GM20000 (cell line): Measurements from ENCODE around the gene C17orf75.
"Not testable (repeated sequence)": the region's sequence is repeated elsewhere in the genome, so short reads cannot be mapped to it uniquely, and the experiment has no call there.

Experiments used
- DNase-seq: peaks from one replicate; pipeline ENCODE4 v3.0.0; 2012; ENCODE audit warnings: low spot score
- CTCF ChIP-seq: IDR thresholded peaks from 2 replicates; pipeline ENCODE4 v1.5.1; 2012; ENCODE audit warnings: mild to moderate bottlenecking, control low read depth; ENCODE audit errors: extremely low read depth, missing control alignments

C17orf75 gene

GRCh38 chr17:32341857-32342602 lies at the start of gene C17orf75:
C17orf75 (minus strand) TSS chr17:32342173; CDS start chr17:32342139, 34 bp downstream.
- peak; percentile 86 for DNase-seq
- no peak for TF ChIP-seq CTCF

GRCh38 chr17:32388613-32389459 lies 46.9 kb upstream of the C17orf75 start:
- DNase-seq = no peak
- TF ChIP-seq CTCF = no peak

- DNase-seq = not testable (repeated sequence)
These were observed 46.2 kb upstream of the C17orf75 start for GRCh38 chr17:32388128-32388527.

GRCh38 chr17:32386844-32387243 lies 44.9 kb upstream of the C17orf75 start:
- no peak for TF ChIP-seq CTCF
- no peak for DNase-seq

- no peak for DNase-seq
- TF ChIP-seq CTCF = no peak
These were observed 44.0 kb upstream of the C17orf75 start for GRCh38 chr17:32385971-32386370.

GRCh38 chr17:32385121-32385520 lies 43.1 kb upstream of the C17orf75 start:
- no peak for TF ChIP-seq CTCF
- DNase-seq = no peak

GRCh38 chr17:32383926-32384434 lies 42.0 kb upstream of the C17orf75 start:
- no peak for TF ChIP-seq CTCF
- DNase-seq = no peak
